ENCODE results near the gene GPC5.

GPC5 gene

GRCh38 chr13:92196591-92197256 lies 798.3 kb downstream of the GPC5 start:
- Histone ChIP-seq H3K4me3 (no peak overlapping the region), H3K36me3 (no peaks in the 10 kb centered on the region)
- no peak for DNase-seq

GRCh38 chr13:92197669-92198068 lies 799.2 kb downstream of the GPC5 start:
- intact Hi-C loops (cut with DNase I; ENCODE audit: low total_unique reads), result no loop called here

More at GRCh38 chr13:92196591-92197256, 798.3 kb downstream of the GPC5 start:
- no peaks in the 10 kb centered on the region for H3K27me3 ChIP-seq
- intact Hi-C loops (cut with DNase I; ENCODE audit: low total_unique reads), result no loop called here
- no peaks in the 10 kb centered on the region for H3K4me1 ChIP-seq
- no peak for TF ChIP-seq CTCF (IDR thresholded peaks at IDR 0.05)
- no peaks in the 10 kb centered on the region for H3K9me3 ChIP-seq
- H3K27ac ChIP-seq, result no peak overlapping the region

GRCh38 chr13:92218615-92219014 lies 820.2 kb downstream of the GPC5 start:
- intact Hi-C loops (cut with DNase I; ENCODE audit: low total_unique reads), result no loop called here
- H3K27me3 ChIP-seq, result no peaks in the 10 kb centered on the region
- H3K27ac ChIP-seq, result no peak overlapping the region
- no peak for TF ChIP-seq CTCF (IDR thresholded peaks at IDR 0.05)
- H3K4me3 ChIP-seq, result no peak overlapping the region
- no peaks in the 10 kb centered on the region for H3K4me1 ChIP-seq
- no peaks in the 10 kb centered on the region for H3K36me3 ChIP-seq
- DNase-seq, result no peak
- H3K9me3 ChIP-seq, result no peaks in the 10 kb centered on the region

More at GRCh38 chr13:92197669-92198068, 799.2 kb downstream of the GPC5 start:
- no peak overlapping the region for H3K4me3 ChIP-seq
- no peaks in the 10 kb centered on the region for H3K4me1 ChIP-seq
- TF ChIP-seq CTCF (IDR thresholded peaks at IDR 0.05), result no peak
- no peaks in the 10 kb centered on the region for H3K36me3 ChIP-seq
- DNase-seq, result no peak
- no peaks in the 10 kb centered on the region for H3K9me3 ChIP-seq
- H3K27me3 ChIP-seq, result no peaks in the 10 kb centered on the region
- H3K27ac ChIP-seq, result no peak overlapping the region

GRCh38 chr13:92221916-92222315 lies 823.5 kb downstream of the GPC5 start:
- no peaks in the 10 kb centered on the region for H3K27me3 ChIP-seq
- H3K9me3 ChIP-seq, result no peaks in the 10 kb centered on the region
- no peak overlapping the region for H3K27ac ChIP-seq
- TF ChIP-seq CTCF (IDR thresholded peaks at IDR 0.05), result no peak
- DNase-seq, result no peak
- H3K4me3 ChIP-seq, result no peak overlapping the region
- no peaks in the 10 kb centered on the region for H3K4me1 ChIP-seq
- H3K36me3 ChIP-seq, result no peaks in the 10 kb centered on the region
- intact Hi-C loops (cut with DNase I; ENCODE audit: low total_unique reads), result no loop called here

GRCh38 chr13:92224052-92224821 lies 825.8 kb downstream of the GPC5 start:
- no peak for TF ChIP-seq CTCF (IDR thresholded peaks at IDR 0.05)
- DNase-seq, result no peak
- H3K9me3 ChIP-seq, result no peaks in the 10 kb centered on the region
- no peaks in the 10 kb centered on the region for H3K4me1 ChIP-seq
- H3K36me3 ChIP-seq, result no peaks in the 10 kb centered on the region
- H3K27me3 ChIP-seq, result no peaks in the 10 kb centered on the region
- intact Hi-C loops (cut with DNase I; ENCODE audit: low total_unique reads), result no loop called here
- H3K4me3 ChIP-seq, result no peak overlapping the region
- H3K27ac ChIP-seq, result no peak overlapping the region

Measured in tibial artery (tissue), 4 donors.